Bronchial epithelial cell (primary cell): ENCODE results near the gene ZFAND2A. TPM values are rescaled to one million over a fixed set of nuclear protein-coding genes. Genes with fewer than 3 reads are reported as not detected.
"Not testable (repeated sequence)": the region's sequence is repeated elsewhere in the genome, so short reads cannot be mapped to it uniquely, and the experiment has no call there.

ENCODE experiments used
- DNase-seq: peaks from one replicate; pipeline ENCODE4 v3.0.0-alpha.2; 2010; ENCODE audit warnings: low read depth
- FAIRE-seq: peaks from 2 replicates; lab custom pipeline; 2011; peaks lifted over from hg19 to GRCh38; lab: Jason Lieb, UNC
- H3K27me3 ChIP-seq: 2 replicates; pipeline ENCODE4 v1.5.1; 2011; ENCODE audit warnings: low read length; ENCODE audit not compliant: control insufficient read depth, insufficient read depth
- H3K36me3 ChIP-seq: 2 replicates; pipeline ENCODE4 v1.5.1; 2011; ENCODE audit warnings: low read length; ENCODE audit not compliant: control insufficient read depth, insufficient read depth
- H3K4me3 ChIP-seq: 2 replicates; pipeline ENCODE4 v1.5.1; 2011; ENCODE audit warnings: mild to moderate bottlenecking, low read depth, low read length, control low read depth
- total RNA-seq: library from RNA; depleted of rRNA; stranded (reverse); fragments of >200 nt; gene quantifications from 2 replicates; pipeline ENCODE4 v1.2.1, GENCODE V29; 2014
- TF ChIP-seq, protein P1 (sequence below): IDR thresholded peaks from 2 replicates; pipeline ENCODE4 v1.5.1; 2011; ENCODE audit warnings: mild to moderate bottlenecking, moderate library complexity, low read length, control low read depth, inconsistent platforms; ENCODE audit not compliant: insufficient read depth, severe bottlenecking

Gene ZFAND2A
- total RNA-seq, 1 donor from 2014 or later: 53.4 TPM

GRCh38 chr7:1149351-1149794 lies 10.6 kb downstream of the ZFAND2A start:
- DNase-seq (no peak), FAIRE-seq (no peak)
- no peak overlapping the region for H3K4me3 ChIP-seq
- TF ChIP-seq, protein P1, sequence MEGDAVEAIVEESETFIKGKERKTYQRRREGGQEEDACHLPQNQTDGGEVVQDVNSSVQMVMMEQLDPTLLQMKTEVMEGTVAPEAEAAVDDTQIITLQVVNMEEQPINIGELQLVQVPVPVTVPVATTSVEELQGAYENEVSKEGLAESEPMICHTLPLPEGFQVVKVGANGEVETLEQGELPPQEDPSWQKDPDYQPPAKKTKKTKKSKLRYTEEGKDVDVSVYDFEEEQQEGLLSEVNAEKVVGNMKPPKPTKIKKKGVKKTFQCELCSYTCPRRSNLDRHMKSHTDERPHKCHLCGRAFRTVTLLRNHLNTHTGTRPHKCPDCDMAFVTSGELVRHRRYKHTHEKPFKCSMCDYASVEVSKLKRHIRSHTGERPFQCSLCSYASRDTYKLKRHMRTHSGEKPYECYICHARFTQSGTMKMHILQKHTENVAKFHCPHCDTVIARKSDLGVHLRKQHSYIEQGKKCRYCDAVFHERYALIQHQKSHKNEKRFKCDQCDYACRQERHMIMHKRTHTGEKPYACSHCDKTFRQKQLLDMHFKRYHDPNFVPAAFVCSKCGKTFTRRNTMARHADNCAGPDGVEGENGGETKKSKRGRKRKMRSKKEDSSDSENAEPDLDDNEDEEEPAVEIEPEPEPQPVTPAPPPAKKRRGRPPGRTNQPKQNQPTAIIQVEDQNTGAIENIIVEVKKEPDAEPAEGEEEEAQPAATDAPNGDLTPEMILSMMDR: no peak
- no peaks in the 10 kb centered on the region for H3K27me3 ChIP-seq
- H3K36me3 ChIP-seq: peaks cover 20% of the 10 kb centered on the region

- not testable (repeated sequence) for H3K27me3 ChIP-seq, FAIRE-seq, DNase-seq, H3K4me3 ChIP-seq
- H3K36me3 ChIP-seq: peaks cover 11% of the 10 kb centered on the region
These were observed 12.1 kb downstream of the ZFAND2A start for GRCh38 chr7:1147873-1148272.

DNA sequence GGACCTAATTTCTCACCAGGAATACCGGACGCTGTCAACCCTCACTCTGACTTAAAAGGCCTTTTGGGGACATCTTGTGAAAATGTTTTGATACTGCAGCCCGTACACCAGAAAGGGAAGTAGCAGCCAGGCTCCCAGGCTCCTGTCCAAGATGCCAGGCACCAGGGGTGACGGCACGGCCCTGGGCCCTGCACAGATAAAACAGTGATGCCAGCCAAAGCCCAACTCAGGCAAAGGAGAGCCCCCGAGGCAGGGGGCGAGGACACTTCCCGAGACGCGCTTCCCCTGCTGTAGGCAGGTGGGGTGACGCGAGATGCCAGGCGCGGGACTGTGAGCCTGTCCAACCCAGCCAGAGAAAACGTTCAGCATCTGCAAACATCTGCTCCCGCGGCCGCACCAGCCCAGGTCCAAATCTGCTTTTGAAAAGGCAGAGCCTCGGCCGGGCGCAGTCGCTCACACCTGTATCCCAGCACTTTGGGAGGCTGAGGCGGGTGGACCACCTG lies 15.7 kb downstream of the ZFAND2A start:
- Histone ChIP-seq H3K36me3 (no peaks in the 10 kb centered on the region), H3K4me3 (no peak overlapping the region), H3K27me3 (no peaks in the 10 kb centered on the region)
- TF ChIP-seq, protein P1: peak; percentile 14
- DNase-seq: no peak
- FAIRE-seq: no peak

GRCh38 chr7:1143031-1143430 lies 17.0 kb downstream of the ZFAND2A start:
- DNase-seq, H3K27me3 ChIP-seq, FAIRE-seq, H3K36me3 ChIP-seq, H3K4me3 ChIP-seq: not testable (repeated sequence)

GRCh38 chr7:1142051-1142635 lies 17.9 kb downstream of the ZFAND2A start:
- no peak for FAIRE-seq
- TF ChIP-seq, protein P1: no peak
- no peaks in the 10 kb centered on the region for H3K36me3 ChIP-seq
- no peaks in the 10 kb centered on the region for H3K27me3 ChIP-seq
- DNase-seq: no peak
- H3K4me3 ChIP-seq: no peak overlapping the region

DNA sequence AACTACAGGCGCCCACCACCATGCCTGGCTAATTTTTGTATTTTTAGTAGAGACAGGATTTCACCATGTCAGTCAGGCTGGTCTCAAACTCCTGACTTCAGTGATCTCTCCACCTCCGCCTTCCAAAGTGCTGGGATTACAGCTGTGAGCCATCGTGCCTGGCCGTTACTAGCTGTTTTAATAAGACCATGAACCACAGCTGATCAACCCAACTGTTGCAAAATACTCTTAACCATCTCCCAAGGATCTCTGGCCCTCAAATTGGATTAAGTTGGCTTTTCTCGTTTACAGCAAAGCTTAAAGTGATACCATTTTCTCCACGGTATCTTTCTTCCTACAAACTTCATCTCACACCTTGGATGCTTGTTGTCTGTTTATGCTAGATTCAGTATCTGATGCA lies 18.3 kb downstream of the ZFAND2A start:
- Histone ChIP-seq H3K27me3 (no peaks in the 10 kb centered on the region), H3K4me3 (no peak overlapping the region), H3K36me3 (no peaks in the 10 kb centered on the region)
- no peak for DNase-seq
- FAIRE-seq: no peak
- TF ChIP-seq, protein P1: no peak
